ENCODE data around the gene ACBD4.

DNA sequence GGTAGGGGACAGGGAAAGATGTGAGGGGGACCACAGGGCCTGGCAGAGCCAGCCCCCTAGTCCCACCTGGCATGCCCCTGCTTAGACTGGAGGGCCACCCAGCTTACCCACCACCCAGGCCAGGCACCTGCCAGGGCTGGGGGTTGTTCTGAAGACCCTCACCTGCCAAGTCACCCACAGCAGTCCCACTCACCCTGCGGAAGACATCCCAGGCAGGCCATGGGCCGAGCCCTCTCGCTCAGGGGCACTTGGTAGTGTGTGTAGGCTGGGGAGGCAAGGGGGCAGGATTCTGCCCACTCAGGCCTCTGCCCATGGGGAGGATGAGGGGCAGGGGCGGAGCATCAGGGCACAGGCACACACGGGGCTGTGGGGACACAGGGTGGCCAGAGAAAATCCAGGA is 7.2 kb upstream of the ACBD4 start:
- TF ChIP-seq EP300 (IDR thresholded peaks at IDR 0.05), result no peak
- TF ChIP-seq POLR2AphosphoS5 (IDR thresholded peaks at IDR 0.05), result no peak
